ENCODE measurements around the gene ERC2.

GRCh38 chr3:56189536-56189935, 278.7 kb downstream of the ERC2 start:
- TF ChIP-seq CTCF (IDR thresholded peaks at IDR 0.05) (no peak), POLR2A (IDR thresholded peaks at IDR 0.05) (no peak), EP300 (IDR thresholded peaks at IDR 0.05) (no peak)
